Smooth muscle cell (in vitro differentiated cells): Measurements from ENCODE around the gene SLC25A38. TPM values are rescaled to one million over a fixed set of nuclear protein-coding genes. Genes with fewer than 3 reads are reported as not detected.

Experiments used
- DNase-seq: peaks from one replicate; lab custom pipeline; 2025; ENCODE audit not compliant: unreplicated experiment; lab: John Stamatoyannopoulos, UW
- H2AFZ ChIP-seq: fragments of 200-600 bp; sonication (generic); 2 replicates; pipeline ENCODE4 v1.6.0; 2016; ENCODE audit warnings: antibody characterized with exemption, low read depth, mild to moderate bottlenecking
- H3F3A ChIP-seq: fragments of 200-600 bp; sonication (generic); 2 replicates; pipeline ENCODE4 v1.6.0; 2017; ENCODE audit warnings: antibody characterized with exemption, low read depth
- H3K27ac ChIP-seq: fragments of 200-600 bp; sonication (generic); 2 replicates; pipeline ENCODE4 v1.5.1; 2016; ENCODE audit warnings: low read depth, mild to moderate bottlenecking
- H3K27me3 ChIP-seq: fragments of 200-600 bp; sonication (generic); 2 replicates; pipeline ENCODE4 v1.6.1; 2016; ENCODE audit warnings: low read depth, mild to moderate bottlenecking
- H3K36me3 ChIP-seq: fragments of 200-600 bp; sonication (generic); 2 replicates; pipeline ENCODE4 v1.5.1; 2016; ENCODE audit warnings: low read depth
- H3K4me1 ChIP-seq: fragments of 200-600 bp; sonication (generic); 2 replicates; pipeline ENCODE4 v1.5.1; 2016; ENCODE audit warnings: low read depth
- H3K4me2 ChIP-seq: fragments of 200-600 bp; sonication (generic); 2 replicates; pipeline ENCODE4 v1.6.0; 2016; ENCODE audit warnings: mild to moderate bottlenecking
- H3K4me3 ChIP-seq: fragments of 200-600 bp; sonication (generic); 2 replicates; pipeline ENCODE4 v1.5.1; 2016; ENCODE audit warnings: mild to moderate bottlenecking
- H3K79me2 ChIP-seq: fragments of 200-600 bp; sonication (generic); 2 replicates; pipeline ENCODE4 v1.6.0; 2016; ENCODE audit warnings: low read depth, mild to moderate bottlenecking
- H3K9ac ChIP-seq: fragments of 200-600 bp; sonication (generic); 2 replicates; pipeline ENCODE4 v1.6.0; 2016; ENCODE audit warnings: low read depth
- H3K9me3 ChIP-seq: fragments of 200-600 bp; sonication (generic); replicated peaks from 2 replicates; pipeline ENCODE4 v1.5.1; 2016; ENCODE audit warnings: low read depth
- H4K20me1 ChIP-seq: fragments of 200-600 bp; sonication (generic); 2 replicates; pipeline ENCODE4 v1.6.0; 2016; ENCODE audit warnings: low read depth
- WGBS: methylation state at CpG from one replicate; pipeline ENCODE4 v1.1.7; 2016; ENCODE audit warnings: low lambda C conversion rate; 5-methylcytosine and 5-hydroxymethylcytosine counted together
- polyA plus RNA-seq: library from polyadenylated mRNA; unstranded; fragments of >200 nt; fragmentation: Nextera tagmentation; extraction: Ambion mirVana; gene quantifications from 2 replicates; pipeline ENCODE4 v1.2.1, GENCODE V29; 2016
- total RNA-seq: library from RNA; depleted of rRNA; stranded (reverse); fragments of >200 nt; gene quantifications from 2 replicates; pipeline ENCODE4 v1.2.3, GENCODE V29; 2014
- TF ChIP-seq, protein P1 (sequence below): fragments of 200-600 bp; sonication (generic); IDR thresholded peaks from 2 replicates; pipeline ENCODE4 v1.5.1; 2017; ENCODE audit warnings: borderline replicate concordance, mild to moderate bottlenecking, antibody characterized with exemption; ENCODE audit not compliant: insufficient read depth, poor library complexity, severe bottlenecking

The SLC25A38 gene
- total and polyA plus RNA-seq, 2 experiments from 2014 or later, result 19.1 to 22.2 TPM

- Histone ChIP-seq H3K79me2 (no peaks in the 10 kb centered on the region), H3K4me1 (no peaks in the 10 kb centered on the region), H3K9me3 (no peaks in the 10 kb centered on the region), H3K36me3 (no peaks in the 10 kb centered on the region), H3K9ac (no peak overlapping the region), H3K4me3 (no peak overlapping the region), H4K20me1 (no peaks in the 10 kb centered on the region), H3K4me2 (no peak overlapping the region), H2AFZ (no peak overlapping the region), H3F3A (no peaks in the 10 kb centered on the region), H3K27ac (no peak overlapping the region), H3K27me3 (peaks cover 3% of the 10 kb centered on the region)
- no peak for DNase-seq
- TF ChIP-seq, protein P1, sequence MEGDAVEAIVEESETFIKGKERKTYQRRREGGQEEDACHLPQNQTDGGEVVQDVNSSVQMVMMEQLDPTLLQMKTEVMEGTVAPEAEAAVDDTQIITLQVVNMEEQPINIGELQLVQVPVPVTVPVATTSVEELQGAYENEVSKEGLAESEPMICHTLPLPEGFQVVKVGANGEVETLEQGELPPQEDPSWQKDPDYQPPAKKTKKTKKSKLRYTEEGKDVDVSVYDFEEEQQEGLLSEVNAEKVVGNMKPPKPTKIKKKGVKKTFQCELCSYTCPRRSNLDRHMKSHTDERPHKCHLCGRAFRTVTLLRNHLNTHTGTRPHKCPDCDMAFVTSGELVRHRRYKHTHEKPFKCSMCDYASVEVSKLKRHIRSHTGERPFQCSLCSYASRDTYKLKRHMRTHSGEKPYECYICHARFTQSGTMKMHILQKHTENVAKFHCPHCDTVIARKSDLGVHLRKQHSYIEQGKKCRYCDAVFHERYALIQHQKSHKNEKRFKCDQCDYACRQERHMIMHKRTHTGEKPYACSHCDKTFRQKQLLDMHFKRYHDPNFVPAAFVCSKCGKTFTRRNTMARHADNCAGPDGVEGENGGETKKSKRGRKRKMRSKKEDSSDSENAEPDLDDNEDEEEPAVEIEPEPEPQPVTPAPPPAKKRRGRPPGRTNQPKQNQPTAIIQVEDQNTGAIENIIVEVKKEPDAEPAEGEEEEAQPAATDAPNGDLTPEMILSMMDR, result no peak
Observed at GRCh38 chr3:39372833-39373232, 10.3 kb upstream of the SLC25A38 start.

DNA sequence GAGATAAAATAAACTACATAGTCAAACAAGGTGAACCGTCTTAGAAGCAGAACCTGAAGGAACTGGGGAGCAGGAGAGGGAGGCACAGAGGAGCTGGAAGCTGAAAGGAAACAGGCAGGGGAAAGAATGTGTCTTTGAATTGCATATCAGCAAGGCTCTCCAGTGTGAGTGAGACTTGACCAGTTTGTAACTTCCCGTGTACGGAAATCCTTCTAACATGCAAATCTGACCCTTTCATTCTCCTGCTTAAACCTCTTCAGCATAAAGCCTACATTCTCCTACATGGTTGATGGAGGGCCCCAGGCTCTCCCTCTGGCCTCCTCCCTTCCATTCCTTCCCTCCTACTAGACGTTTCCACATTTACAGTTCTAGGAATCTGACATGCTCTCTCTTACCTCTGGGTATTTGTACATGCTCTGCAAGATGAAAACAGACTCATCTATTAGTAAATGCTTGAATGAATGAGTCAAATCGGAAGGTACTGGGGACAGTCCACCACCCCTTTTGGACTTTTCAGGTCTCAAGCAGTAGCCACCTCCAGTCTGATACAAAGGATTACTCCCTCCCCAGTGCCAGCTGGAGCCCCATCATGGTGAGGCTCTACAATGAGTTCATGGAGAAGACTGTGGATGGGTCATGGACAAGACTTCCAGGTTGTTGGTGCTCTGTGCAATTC is 6.1 kb upstream of the SLC25A38 start:
- H4K20me1 ChIP-seq, result no peaks in the 10 kb centered on the region
- H3K9ac ChIP-seq, result no peak overlapping the region
- no peak overlapping the region for H2AFZ ChIP-seq
- H3K4me1 ChIP-seq, result no peaks in the 10 kb centered on the region
- no peaks in the 10 kb centered on the region for H3F3A ChIP-seq
- H3K79me2 ChIP-seq, result no peaks in the 10 kb centered on the region
- H3K4me3 ChIP-seq, result no peak overlapping the region
- DNase-seq, result no peak
- no peaks in the 10 kb centered on the region for H3K36me3 ChIP-seq
- H3K4me2 ChIP-seq, result no peak overlapping the region
- WGBS, result 56% methylated on average over 5 of the region's 5 CpGs
- H3K9me3 ChIP-seq, result no peaks in the 10 kb centered on the region
- H3K27ac ChIP-seq, result no peak overlapping the region
- peaks cover 3% of the 10 kb centered on the region for H3K27me3 ChIP-seq
- TF ChIP-seq, protein P1, result no peak

GRCh38 chr3:39378088-39378487 is 5.1 kb upstream of the SLC25A38 start:
- DNase-seq, result no peak
- 27% methylated on average over 4 of the region's 4 CpGs for WGBS
- no peak overlapping the region for H3K27ac ChIP-seq

More at GRCh38 chr3:39378088-39378487, 5.1 kb upstream of the SLC25A38 start:
- Histone ChIP-seq H4K20me1 (no peaks in the 10 kb centered on the region), H3K4me2 (no peak overlapping the region), H3K4me1 (peaks cover 4% of the 10 kb centered on the region), H3K4me3 (no peak overlapping the region), H3K79me2 (no peaks in the 10 kb centered on the region), H3K9ac (no peak overlapping the region), H3K27me3 (peaks cover 3% of the 10 kb centered on the region), H3F3A (no peaks in the 10 kb centered on the region), H2AFZ (no peak overlapping the region), H3K9me3 (no peaks in the 10 kb centered on the region), H3K36me3 (no peaks in the 10 kb centered on the region)
- TF ChIP-seq, protein P1, result peak; percentile 65
